HEK293 (cell line): ENCODE results near the gene SLC17A9.

ENCODE experiments used
- BCL11A ChIP-seq: fragments of 450-650 bp; formaldehyde crosslinking; IDR thresholded peaks from 2 replicates; pipeline ENCODE4 v1.5.1; 2016; ENCODE audit warnings: low read depth, missing biosample characterization, missing genetic modification characterization
- CTCF ChIP-seq: fragments of 450-650 bp; formaldehyde crosslinking; IDR thresholded peaks from 2 replicates; pipeline ENCODE4 v1.5.1; 2016; ENCODE audit warnings: missing biosample characterization, missing genetic modification characterization
- GLI4 ChIP-seq: fragments of 450-650 bp; formaldehyde crosslinking; IDR thresholded peaks from 2 replicates; pipeline ENCODE4 v1.5.1; 2016; ENCODE audit warnings: missing biosample characterization, missing genetic modification characterization
- GLIS2 ChIP-seq: fragments of 450-650 bp; formaldehyde crosslinking; IDR thresholded peaks from 2 replicates; pipeline ENCODE4 v1.5.1; 2016; ENCODE audit warnings: missing biosample characterization, missing genetic modification characterization
- KLF9 ChIP-seq: fragments of 450-650 bp; formaldehyde crosslinking; IDR thresholded peaks from 2 replicates; pipeline ENCODE4 v1.5.1; 2016; ENCODE audit warnings: missing biosample characterization, missing genetic modification characterization, low read depth
- PATZ1 ChIP-seq: fragments of 450-650 bp; formaldehyde crosslinking; IDR thresholded peaks from 2 replicates; pipeline ENCODE4 v1.5.1; 2016; ENCODE audit warnings: missing biosample characterization, missing genetic modification characterization
- PRDM1 ChIP-seq: fragments of 450-650 bp; formaldehyde crosslinking; IDR thresholded peaks from 2 replicates; pipeline ENCODE4; 2016; ENCODE audit warnings: missing biosample characterization, missing genetic modification characterization
- SP2 ChIP-seq: fragments of 450-650 bp; formaldehyde crosslinking; IDR thresholded peaks from 2 replicates; pipeline ENCODE4 v1.5.1; 2016; ENCODE audit warnings: missing biosample characterization, missing genetic modification characterization
- SP3 ChIP-seq: fragments of 450-650 bp; formaldehyde crosslinking; IDR thresholded peaks from 2 replicates; pipeline ENCODE4 v1.5.1; 2016; ENCODE audit warnings: missing biosample characterization, missing genetic modification characterization
- ZBTB17 ChIP-seq: fragments of 450-650 bp; formaldehyde crosslinking; IDR thresholded peaks from 2 replicates; pipeline ENCODE4 v1.5.1; 2016; ENCODE audit warnings: missing biosample characterization, missing genetic modification characterization
- ZBTB48 ChIP-seq: fragments of 450-650 bp; formaldehyde crosslinking; IDR thresholded peaks from 2 replicates; pipeline ENCODE4 v1.5.1; 2016; ENCODE audit warnings: missing biosample characterization, missing genetic modification characterization
- ZEB2 ChIP-seq: fragments of 450-650 bp; formaldehyde crosslinking; IDR thresholded peaks from 2 replicates; pipeline ENCODE4 v1.5.1; 2016; ENCODE audit warnings: missing biosample characterization, missing genetic modification characterization
- ZFHX2 ChIP-seq: fragments of 450-650 bp; formaldehyde crosslinking; conservative IDR thresholded peaks from 2 replicates; pipeline ENCODE4 v1.5.1; 2016; ENCODE audit warnings: missing biosample characterization, missing genetic modification characterization
- ZFP69B ChIP-seq: fragments of 450-650 bp; formaldehyde crosslinking; IDR thresholded peaks from 2 replicates; pipeline ENCODE4 v1.5.1; 2016; ENCODE audit warnings: missing biosample characterization, missing genetic modification characterization
- ZNF248 ChIP-seq: fragments of 450-650 bp; formaldehyde crosslinking; IDR thresholded peaks from 2 replicates; pipeline ENCODE4 v1.5.1; 2017; ENCODE audit warnings: missing biosample characterization, missing genetic modification characterization
- ZNF266 ChIP-seq: fragments of 450-650 bp; formaldehyde crosslinking; IDR thresholded peaks from 2 replicates; pipeline ENCODE4 v1.5.1; 2016; ENCODE audit warnings: missing biosample characterization, missing genetic modification characterization, low read depth
- ZNF324 ChIP-seq: fragments of 450-650 bp; formaldehyde crosslinking; IDR thresholded peaks from 2 replicates; pipeline ENCODE4 v1.5.1; 2016; ENCODE audit warnings: missing biosample characterization, missing genetic modification characterization
- ZNF341 ChIP-seq: fragments of 450-650 bp; formaldehyde crosslinking; IDR thresholded peaks from 2 replicates; pipeline ENCODE4; 2016; ENCODE audit warnings: low read depth, missing biosample characterization, missing genetic modification characterization
- ZNF561 ChIP-seq: fragments of 450-650 bp; IDR thresholded peaks from 2 replicates; pipeline ENCODE4 v1.5.1; 2018; ENCODE audit warnings: missing biosample characterization, missing genetic modification characterization, borderline replicate concordance
- ZNF600 ChIP-seq: fragments of 450-650 bp; formaldehyde crosslinking; IDR thresholded peaks from 2 replicates; pipeline ENCODE4 v1.5.1; 2016; ENCODE audit warnings: missing biosample characterization, missing genetic modification characterization
- ZNF626 ChIP-seq: fragments of 450-650 bp; sonication (Bioruptor Pico); formaldehyde crosslinking; IDR thresholded peaks from 2 replicates; pipeline ENCODE4 v1.5.1; 2018; ENCODE audit warnings: missing biosample characterization, missing genetic modification characterization, inconsistent platforms
- ZNF692 ChIP-seq: fragments of 450-650 bp; formaldehyde crosslinking; IDR thresholded peaks from 2 replicates; pipeline ENCODE4 v1.5.1; 2016; ENCODE audit warnings: missing biosample characterization, missing genetic modification characterization
- ZNF76 ChIP-seq: fragments of 450-650 bp; formaldehyde crosslinking; IDR thresholded peaks from 2 replicates; pipeline ENCODE4; 2016; ENCODE audit warnings: low read depth, missing biosample characterization, missing genetic modification characterization, borderline replicate concordance
- TF ChIP-seq, protein P1 (sequence below): fragments of 450-650 bp; formaldehyde crosslinking; conservative IDR thresholded peaks from 2 replicates; pipeline ENCODE4 v1.5.1; 2016; ENCODE audit warnings: low read depth, missing biosample characterization, missing genetic modification characterization
- TF ChIP-seq, protein P2 (sequence below): fragments of 450-650 bp; formaldehyde crosslinking; conservative IDR thresholded peaks from 2 replicates; pipeline ENCODE4 v1.5.1; 2016; ENCODE audit warnings: low read depth, missing biosample characterization, missing genetic modification characterization

The SLC17A9 gene

GRCh38 chr20:62971950-62972844 lies 19.7 kb downstream of the SLC17A9 start (continued):
- peak; percentile 78 for TF ChIP-seq KLF9 (tag by site-specific recombination)
- no peak for TF ChIP-seq GLI4
- 0 out of 2 replicates have a peak, but pooled peaks have one; percentile 17 for TF ChIP-seq ZFP69B (tag by site-specific recombination)
- TF ChIP-seq SP2 (tag by site-specific recombination): 0 out of 2 replicates have a peak, but pooled peaks have one; percentile 23
- TF ChIP-seq ZEB2: 0 out of 2 replicates have a peak, but pooled peaks have one; percentile 33
- TF ChIP-seq ZNF626 (tag by site-specific recombination): no peak
- TF ChIP-seq GLIS2 (tag by site-specific recombination): peak; percentile 97
- TF ChIP-seq ZNF76: no peak; the same call in 1 of the 2 replicates
- TF ChIP-seq ZNF266 (tag by site-specific recombination): no peak
- TF ChIP-seq BCL11A (tag by site-specific recombination): no peak
- TF ChIP-seq PRDM1 (tag by site-specific recombination): no peak
- TF ChIP-seq ZFHX2: peak; percentile 97
- TF ChIP-seq ZNF600: peak; percentile 84
- TF ChIP-seq ZBTB48 (tag by site-specific recombination): peak; percentile 46
- TF ChIP-seq SP3 (tag by site-specific recombination): peak; percentile 40; the same call in 1 of the 2 replicates
- TF ChIP-seq CTCF (tag by site-specific recombination): peak; percentile 97
- no peak for TF ChIP-seq ZNF248
- TF ChIP-seq, protein P1, sequence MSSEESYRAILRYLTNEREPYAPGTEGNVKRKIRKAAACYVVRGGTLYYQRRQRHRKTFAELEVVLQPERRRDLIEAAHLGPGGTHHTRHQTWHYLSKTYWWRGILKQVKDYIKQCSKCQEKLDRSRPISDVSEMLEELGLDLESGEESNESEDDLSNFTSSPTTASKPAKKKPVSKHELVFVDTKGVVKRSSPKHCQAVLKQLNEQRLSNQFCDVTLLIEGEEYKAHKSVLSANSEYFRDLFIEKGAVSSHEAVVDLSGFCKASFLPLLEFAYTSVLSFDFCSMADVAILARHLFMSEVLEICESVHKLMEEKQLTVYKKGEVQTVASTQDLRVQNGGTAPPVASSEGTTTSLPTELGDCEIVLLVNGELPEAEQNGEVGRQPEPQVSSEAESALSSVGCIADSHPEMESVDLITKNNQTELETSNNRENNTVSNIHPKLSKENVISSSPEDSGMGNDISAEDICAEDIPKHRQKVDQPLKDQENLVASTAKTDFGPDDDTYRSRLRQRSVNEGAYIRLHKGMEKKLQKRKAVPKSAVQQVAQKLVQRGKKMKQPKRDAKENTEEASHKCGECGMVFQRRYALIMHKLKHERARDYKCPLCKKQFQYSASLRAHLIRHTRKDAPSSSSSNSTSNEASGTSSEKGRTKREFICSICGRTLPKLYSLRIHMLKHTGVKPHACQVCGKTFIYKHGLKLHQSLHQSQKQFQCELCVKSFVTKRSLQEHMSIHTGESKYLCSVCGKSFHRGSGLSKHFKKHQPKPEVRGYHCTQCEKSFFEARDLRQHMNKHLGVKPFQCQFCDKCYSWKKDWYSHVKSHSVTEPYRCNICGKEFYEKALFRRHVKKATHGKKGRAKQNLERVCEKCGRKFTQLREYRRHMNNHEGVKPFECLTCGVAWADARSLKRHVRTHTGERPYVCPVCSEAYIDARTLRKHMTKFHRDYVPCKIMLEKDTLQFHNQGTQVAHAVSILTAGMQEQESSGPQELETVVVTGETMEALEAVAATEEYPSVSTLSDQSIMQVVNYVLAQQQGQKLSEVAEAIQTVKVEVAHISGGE (tag by site-specific recombination): 0 out of 2 replicates have a peak, but pooled peaks have one; percentile 14
- peak; percentile 89 for TF ChIP-seq ZNF341 (tag by site-specific recombination)
- TF ChIP-seq PATZ1 (tag by site-specific recombination): peak; percentile 49; the same call in 1 of the 2 replicates
- TF ChIP-seq ZNF561 (tag by site-specific recombination): peak; percentile 47; the same call in 1 of the 2 replicates
- TF ChIP-seq, protein P2, sequence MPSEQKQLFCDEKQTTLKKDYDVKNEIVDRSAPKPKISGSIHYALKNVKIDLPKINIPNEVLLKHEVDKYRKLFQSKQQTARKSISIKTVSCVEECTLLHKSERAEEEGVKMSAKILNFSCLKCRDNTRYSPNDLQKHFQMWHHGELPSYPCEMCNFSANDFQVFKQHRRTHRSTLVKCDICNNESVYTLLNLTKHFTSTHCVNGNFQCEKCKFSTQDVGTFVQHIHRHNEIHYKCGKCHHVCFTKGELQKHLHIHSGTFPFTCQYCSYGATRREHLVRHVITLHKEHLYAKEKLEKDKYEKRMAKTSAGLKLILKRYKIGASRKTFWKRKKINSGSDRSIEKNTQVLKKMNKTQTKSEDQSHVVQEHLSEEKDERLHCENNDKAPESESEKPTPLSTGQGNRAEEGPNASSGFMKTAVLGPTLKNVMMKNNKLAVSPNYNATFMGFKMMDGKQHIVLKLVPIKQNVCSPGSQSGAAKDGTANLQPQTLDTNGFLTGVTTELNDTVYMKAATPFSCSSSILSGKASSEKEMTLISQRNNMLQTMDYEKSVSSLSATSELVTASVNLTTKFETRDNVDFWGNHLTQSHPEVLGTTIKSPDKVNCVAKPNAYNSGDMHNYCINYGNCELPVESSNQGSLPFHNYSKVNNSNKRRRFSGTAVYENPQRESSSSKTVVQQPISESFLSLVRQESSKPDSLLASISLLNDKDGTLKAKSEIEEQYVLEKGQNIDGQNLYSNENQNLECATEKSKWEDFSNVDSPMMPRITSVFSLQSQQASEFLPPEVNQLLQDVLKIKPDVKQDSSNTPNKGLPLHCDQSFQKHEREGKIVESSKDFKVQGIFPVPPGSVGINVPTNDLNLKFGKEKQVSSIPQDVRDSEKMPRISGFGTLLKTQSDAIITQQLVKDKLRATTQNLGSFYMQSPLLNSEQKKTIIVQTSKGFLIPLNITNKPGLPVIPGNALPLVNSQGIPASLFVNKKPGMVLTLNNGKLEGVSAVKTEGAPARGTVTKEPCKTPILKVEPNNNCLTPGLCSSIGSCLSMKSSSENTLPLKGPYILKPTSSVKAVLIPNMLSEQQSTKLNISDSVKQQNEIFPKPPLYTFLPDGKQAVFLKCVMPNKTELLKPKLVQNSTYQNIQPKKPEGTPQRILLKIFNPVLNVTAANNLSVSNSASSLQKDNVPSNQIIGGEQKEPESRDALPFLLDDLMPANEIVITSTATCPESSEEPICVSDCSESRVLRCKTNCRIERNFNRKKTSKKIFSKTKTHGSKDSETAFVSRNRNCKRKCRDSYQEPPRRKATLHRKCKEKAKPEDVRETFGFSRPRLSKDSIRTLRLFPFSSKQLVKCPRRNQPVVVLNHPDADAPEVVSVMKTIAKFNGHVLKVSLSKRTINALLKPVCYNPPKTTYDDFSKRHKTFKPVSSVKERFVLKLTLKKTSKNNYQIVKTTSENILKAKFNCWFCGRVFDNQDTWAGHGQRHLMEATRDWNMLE: no peak
- TF ChIP-seq ZBTB17 (tag by site-specific recombination): peak; percentile 89
- TF ChIP-seq ZNF324 (tag by site-specific recombination): no peak
- TF ChIP-seq ZNF692 (tag by site-specific recombination): 0 out of 2 replicates have a peak, but pooled peaks have one; percentile 17
